Testis (tissue), 2 donors: Measurements from ENCODE around the gene LRRC7.

Experiments
- CTCF ChIP-seq, 3 experiments: fragments of 450-650 bp in 2 of 3; fragments of 200-600 bp in 1 of 3; sonication (generic) in 1 of 3; IDR thresholded peaks; one replicate each; pipeline ENCODE4 v1.5.1; 2016 to 2019; ENCODE audit warnings: antibody characterized with exemption in 3 of 3, mild to moderate bottlenecking in 2 of 3, moderate library complexity in 1 of 3
- POLR2A ChIP-seq: fragments of 450-650 bp; IDR thresholded peaks from one replicate; pipeline ENCODE4 v1.6.1; 2017; ENCODE audit warnings: antibody characterized with exemption, mild to moderate bottlenecking, moderate library complexity

- no peak for TF ChIP-seq CTCF (IDR thresholded peaks at IDR 0.05)
- no peak for TF ChIP-seq POLR2A
These were observed 465.6 kb downstream of the LRRC7 start for GRCh38 chr1:70033266-70033873.
